ENCODE measurements around the gene FRMD4B. TPM values are rescaled to one million over a fixed set of nuclear protein-coding genes. Genes with fewer than 3 reads are reported as not detected.
"Not testable (repeated sequence)": the region's sequence is repeated elsewhere in the genome, so short reads cannot be mapped to it uniquely, and the experiment has no call there.

Gene FRMD4B
- total RNA-seq, 1 donor from 2014 or later = 78.0 TPM

DNA sequence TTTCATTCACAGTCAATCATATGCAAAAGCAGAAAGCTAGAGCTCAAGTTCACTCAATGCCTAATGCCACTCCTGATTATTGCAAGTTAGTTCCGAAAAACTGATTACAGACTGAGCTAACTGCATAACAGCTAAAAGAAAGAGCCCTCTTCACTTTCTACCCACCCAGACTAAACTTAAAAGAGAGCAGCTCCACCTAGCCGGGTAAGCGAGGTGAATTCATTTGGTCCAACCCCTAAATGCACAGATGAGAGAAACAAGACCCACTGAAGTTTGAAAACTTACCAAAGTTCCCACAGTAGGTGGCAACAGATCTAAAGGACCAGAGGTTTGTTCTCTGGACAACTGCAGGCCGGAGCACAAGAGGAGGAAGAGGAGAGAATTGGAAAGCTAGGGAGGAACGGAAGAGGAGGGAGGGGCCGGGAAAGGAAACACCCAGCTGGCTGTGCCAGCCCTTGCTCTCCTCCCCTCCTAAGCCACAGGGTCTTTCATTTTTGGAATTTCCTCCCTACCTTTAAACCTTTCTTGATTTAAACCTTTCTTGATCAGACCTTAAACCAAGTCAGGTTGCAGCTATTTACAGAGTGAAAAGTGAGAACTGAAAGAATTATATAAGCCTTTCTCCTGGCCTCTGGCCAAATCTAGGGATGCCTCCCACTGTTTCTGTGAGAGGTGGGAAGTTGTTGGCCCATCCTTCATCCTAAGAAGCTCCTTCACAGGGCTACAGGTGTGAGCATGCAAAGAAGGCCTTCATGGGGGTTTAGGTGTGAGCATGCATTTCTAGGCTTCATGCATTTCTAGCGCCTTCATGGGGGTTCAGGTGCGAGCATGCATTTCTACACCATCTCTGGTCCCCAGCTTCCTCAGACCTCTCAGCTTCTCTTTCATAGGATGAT lies 148.8 kb downstream of the FRMD4B start:
- intact Hi-C loops (cut with micrococcal nuclease) = loop anchor here (5.0 kb wide), 1 partner anchor 45 kb away; no protein-coding TSS in a partner anchor
- Mint-ChIP-seq H3K27ac (peak overlapping the region; percentile 9), H3K4me1 (ENCODE audit: low read depth) (peaks cover 18% of the 10 kb centered on the region), H3K4me3 (ENCODE audit: low read depth) (peak overlapping the region; percentile 71), H3K27me3 (ENCODE audit: low read depth) (no peaks in the 10 kb centered on the region), H3K9me3 (no peaks in the 10 kb centered on the region), H3K36me3 (ENCODE audit: low read depth) (no peaks in the 10 kb centered on the region)
- DNase-seq (ENCODE audit: low spot score) = no peak

DNA sequence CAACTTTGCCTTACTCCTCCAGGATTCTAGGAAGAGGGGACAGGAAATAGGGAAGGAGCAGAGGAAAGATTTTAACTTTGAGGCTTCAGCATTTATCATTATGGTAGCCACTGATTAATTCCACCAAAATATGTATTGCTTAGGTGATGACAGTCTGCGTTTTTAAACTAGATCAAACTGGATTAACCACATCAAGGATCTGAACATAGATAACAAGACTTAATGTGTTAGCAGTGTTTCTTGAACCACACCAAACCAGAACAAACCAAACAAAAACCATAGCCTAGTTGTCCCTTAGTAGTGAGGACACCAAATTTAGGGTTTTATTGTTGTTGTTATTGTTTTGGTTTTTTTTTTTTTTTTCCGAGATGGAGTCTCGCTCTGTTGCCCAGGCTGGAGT lies 150.0 kb downstream of the FRMD4B start:
- peaks cover 17% of the 10 kb centered on the region for H3K4me1 Mint-ChIP-seq (ENCODE audit: low read depth)
- no peaks in the 10 kb centered on the region for H3K27me3 Mint-ChIP-seq (ENCODE audit: low read depth)
- intact Hi-C loops (cut with micrococcal nuclease) = loop anchor here (5.0 kb wide), 1 partner anchor 46 kb away; no protein-coding TSS in a partner anchor
- H3K36me3 Mint-ChIP-seq (ENCODE audit: low read depth) = no peaks in the 10 kb centered on the region
- peak overlapping the region; percentile 26 for H3K4me3 Mint-ChIP-seq (ENCODE audit: low read depth)
- DNase-seq (ENCODE audit: low spot score) = no peak
- peak overlapping the region; percentile 61 for H3K27ac Mint-ChIP-seq
- no peaks in the 10 kb centered on the region for H3K9me3 Mint-ChIP-seq

DNA sequence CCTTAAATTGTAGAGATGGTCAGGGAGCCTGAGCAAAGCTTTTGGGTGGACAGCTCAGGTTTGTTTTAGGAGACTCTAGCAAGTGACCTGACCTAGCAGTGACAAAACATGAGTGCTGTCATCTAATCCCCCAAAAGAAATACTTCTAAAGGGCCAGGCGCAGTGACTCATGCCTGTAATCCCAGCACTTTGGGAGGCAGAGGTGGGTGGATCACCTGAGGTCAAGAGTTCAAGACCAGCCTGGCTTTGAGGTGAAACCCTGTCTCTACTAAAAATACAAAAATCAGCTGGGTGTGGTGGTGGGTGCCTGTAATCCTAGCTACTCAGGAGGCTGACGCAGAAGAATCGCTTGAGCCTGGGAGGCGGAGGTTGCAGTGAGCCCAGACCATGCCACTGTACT lies 150.7 kb downstream of the FRMD4B start:
- not testable (repeated sequence) for H3K27ac Mint-ChIP-seq; H3K36me3 Mint-ChIP-seq (ENCODE audit: low read depth); H3K4me3 Mint-ChIP-seq (ENCODE audit: low read depth); H3K9me3 Mint-ChIP-seq; H3K27me3 Mint-ChIP-seq (ENCODE audit: low read depth); DNase-seq (ENCODE audit: low spot score)
- intact Hi-C loops (cut with micrococcal nuclease) = loop anchor here (5.0 kb wide), 1 partner anchor 47 kb away; no protein-coding TSS in a partner anchor
- H3K4me1 Mint-ChIP-seq (ENCODE audit: low read depth) = peaks cover 14% of the 10 kb centered on the region

DNA sequence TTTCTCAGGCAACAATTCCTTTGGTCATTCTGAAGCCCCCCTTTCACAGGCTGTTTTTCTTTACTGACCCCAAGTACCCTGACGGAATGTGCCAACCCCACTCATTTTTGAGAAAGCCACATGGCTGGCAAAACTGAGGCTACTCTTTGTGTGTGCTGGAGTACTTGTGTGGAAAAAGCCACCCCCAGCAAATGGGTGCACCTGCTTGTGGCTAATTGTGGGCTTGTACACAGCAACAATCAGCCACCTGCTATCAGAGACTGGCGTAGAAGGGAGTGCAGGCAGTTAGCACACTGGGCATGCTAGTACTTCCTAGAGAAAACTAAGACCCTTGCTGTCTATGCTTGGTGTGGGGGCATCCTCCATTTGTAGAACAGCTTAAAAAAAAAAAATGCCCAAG lies 153.4 kb downstream of the FRMD4B start:
- Mint-ChIP-seq H3K27me3 (ENCODE audit: low read depth) (no peaks in the 10 kb centered on the region), H3K4me1 (ENCODE audit: low read depth) (peaks cover 14% of the 10 kb centered on the region), H3K36me3 (ENCODE audit: low read depth) (no peaks in the 10 kb centered on the region), H3K9me3 (no peaks in the 10 kb centered on the region), H3K27ac (no peak overlapping the region), H3K4me3 (ENCODE audit: low read depth) (no peak overlapping the region)
- DNase-seq (ENCODE audit: low spot score) = no peak
- intact Hi-C loops (cut with micrococcal nuclease) = no loop called here

DNA sequence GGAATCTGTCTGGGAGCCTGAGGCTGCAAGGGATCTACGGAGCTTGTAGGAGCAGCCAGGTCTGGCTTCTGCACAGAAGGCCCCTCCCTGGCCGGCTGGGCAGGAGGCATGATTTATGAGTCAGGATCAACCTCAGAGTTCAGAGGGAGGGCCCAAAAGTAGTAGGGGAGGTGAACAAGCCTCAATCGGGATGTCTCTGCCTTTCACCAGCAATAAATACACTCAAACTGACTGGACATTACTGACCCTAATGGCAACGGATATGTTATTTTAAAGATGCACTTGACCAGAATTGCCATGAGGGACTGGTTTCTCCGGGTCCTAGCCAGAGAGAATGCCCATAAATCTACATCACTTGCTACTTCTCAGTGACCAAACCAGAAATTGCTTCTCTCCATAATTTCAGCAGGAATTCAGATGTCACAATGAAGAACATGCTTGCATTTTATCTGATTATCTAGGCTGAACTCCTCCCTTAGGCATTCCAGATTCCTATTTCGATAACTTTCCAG lies 153.9 kb downstream of the FRMD4B start:
- no peak overlapping the region for H3K27ac Mint-ChIP-seq
- peaks cover 14% of the 10 kb centered on the region for H3K4me1 Mint-ChIP-seq (ENCODE audit: low read depth)
- H3K36me3 Mint-ChIP-seq (ENCODE audit: low read depth) = no peaks in the 10 kb centered on the region
- H3K27me3 Mint-ChIP-seq (ENCODE audit: low read depth) = no peaks in the 10 kb centered on the region
- intact Hi-C loops (cut with micrococcal nuclease) = no loop called here
- H3K9me3 Mint-ChIP-seq = no peaks in the 10 kb centered on the region
- no peak overlapping the region for H3K4me3 Mint-ChIP-seq (ENCODE audit: low read depth)
- DNase-seq (ENCODE audit: low spot score) = no peak

DNA sequence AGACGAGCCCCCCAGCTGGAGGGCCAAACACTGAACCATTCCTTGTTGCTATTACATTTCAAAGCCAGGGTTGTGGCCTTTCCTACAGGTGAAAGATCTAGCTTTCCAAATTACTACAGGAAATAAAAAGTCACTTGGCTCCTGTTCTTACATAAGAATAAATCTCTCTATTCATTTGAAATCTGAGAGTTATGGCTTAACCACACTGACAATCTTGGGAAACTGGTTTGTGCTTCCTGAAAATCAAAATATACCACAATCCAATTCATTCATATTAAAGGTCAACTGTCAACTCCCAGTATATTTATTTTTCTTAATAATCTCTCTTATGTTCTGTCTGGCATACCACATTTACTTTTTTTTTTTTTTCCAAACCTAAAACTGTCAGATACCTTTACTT lies 159.8 kb downstream of the FRMD4B start:
- H3K27me3 Mint-ChIP-seq (ENCODE audit: low read depth) = no peaks in the 10 kb centered on the region
- no peak for DNase-seq (ENCODE audit: low spot score)
- H3K27ac Mint-ChIP-seq = no peak overlapping the region
- intact Hi-C loops (cut with micrococcal nuclease) = no loop called here
- H3K9me3 Mint-ChIP-seq = no peaks in the 10 kb centered on the region
- H3K36me3 Mint-ChIP-seq (ENCODE audit: low read depth) = peaks cover 11% of the 10 kb centered on the region
- H3K4me1 Mint-ChIP-seq (ENCODE audit: low read depth) = peaks cover 6% of the 10 kb centered on the region
- H3K4me3 Mint-ChIP-seq (ENCODE audit: low read depth) = no peak overlapping the region

DNA sequence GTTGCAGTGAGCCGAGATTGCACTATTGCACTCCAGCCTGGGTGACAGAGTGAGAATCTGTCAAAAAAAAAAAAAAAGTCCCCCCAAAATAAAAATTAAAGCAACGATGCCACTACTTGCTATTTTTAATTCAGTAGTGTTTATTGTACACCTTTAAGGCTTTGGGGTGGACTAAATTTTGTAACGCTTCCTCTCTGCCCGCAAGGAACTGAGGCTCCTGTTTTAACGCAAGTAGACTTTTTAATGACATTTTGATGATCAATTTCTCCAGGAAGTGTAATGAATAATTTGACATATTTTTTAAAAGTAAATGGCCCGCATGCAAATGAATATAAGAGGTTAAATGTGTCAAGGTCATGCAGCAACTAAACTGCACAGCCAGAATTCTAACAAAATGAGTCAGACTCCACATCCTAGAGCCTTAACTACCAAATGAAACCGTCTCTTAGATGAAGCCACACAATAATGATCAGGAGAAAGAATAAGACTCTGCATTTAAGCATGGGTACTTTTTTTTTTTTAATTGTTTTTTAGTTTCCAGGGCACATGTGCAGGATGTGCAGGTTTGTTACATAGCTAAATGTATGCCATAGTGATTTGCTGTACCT lies 166.7 kb downstream of the FRMD4B start:
- Mint-ChIP-seq H3K27ac (peak overlapping the region; percentile 42), H3K4me3 (ENCODE audit: low read depth) (no peak overlapping the region), H3K4me1 (ENCODE audit: low read depth) (peaks cover 14% of the 10 kb centered on the region), H3K27me3 (ENCODE audit: low read depth) (no peaks in the 10 kb centered on the region), H3K36me3 (ENCODE audit: low read depth) (peaks cover 45% of the 10 kb centered on the region), H3K9me3 (peaks cover 11% of the 10 kb centered on the region)
- intact Hi-C loops (cut with micrococcal nuclease) = loop anchor here (2.0 kb wide), 1 partner anchor 14 kb away; no protein-coding TSS in a partner anchor
- no peak for DNase-seq (ENCODE audit: low spot score)

DNA sequence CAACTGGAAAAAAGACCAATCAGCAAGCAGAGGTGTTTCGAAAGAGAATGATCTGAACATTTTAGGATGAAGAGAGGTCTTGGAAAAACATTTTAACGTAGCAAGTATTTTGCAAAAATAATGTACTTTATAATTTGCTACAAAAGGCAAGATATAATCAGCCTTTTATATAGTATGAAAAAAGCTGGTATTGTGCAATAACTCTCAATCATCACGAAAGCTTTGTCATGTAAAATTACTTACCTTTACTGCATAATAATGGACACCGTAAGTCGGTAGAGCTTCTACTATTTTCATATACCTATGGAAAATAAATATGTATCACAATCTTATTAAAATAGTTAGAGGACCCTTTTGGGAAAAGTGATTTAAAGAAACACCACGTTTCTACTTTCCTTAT lies 167.8 kb downstream of the FRMD4B start:
- Mint-ChIP-seq H3K27me3 (ENCODE audit: low read depth) (no peaks in the 10 kb centered on the region), H3K4me3 (ENCODE audit: low read depth) (no peak overlapping the region), H3K9me3 (peaks cover 11% of the 10 kb centered on the region), H3K27ac (no peak overlapping the region), H3K4me1 (ENCODE audit: low read depth) (peaks cover 22% of the 10 kb centered on the region), H3K36me3 (ENCODE audit: low read depth) (peaks cover 49% of the 10 kb centered on the region)
- no peak for DNase-seq (ENCODE audit: low spot score)
- intact Hi-C loops (cut with micrococcal nuclease) = loop anchor here (2.0 kb wide), 1 partner anchor 13 kb away; no protein-coding TSS in a partner anchor

DNA sequence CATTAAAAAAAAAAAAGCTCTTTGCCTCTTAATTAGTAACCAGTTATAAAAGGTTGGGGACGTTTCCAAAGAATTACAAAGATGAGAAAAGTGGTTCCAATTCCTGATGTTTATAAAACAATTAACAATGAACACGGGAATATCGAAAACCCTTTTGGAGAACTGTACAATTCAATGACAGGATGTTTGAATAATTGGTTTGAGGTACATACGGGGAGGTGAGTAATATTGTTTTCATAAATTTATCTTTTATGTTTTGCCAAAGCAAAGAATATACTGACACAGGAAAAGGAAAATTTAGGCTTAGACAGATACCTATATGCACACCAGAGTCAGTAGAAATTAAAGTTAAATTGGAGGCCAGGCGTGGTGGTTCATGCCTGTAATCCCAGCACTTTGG lies 168.9 kb downstream of the FRMD4B start:
- intact Hi-C loops (cut with micrococcal nuclease) = no loop called here
- Mint-ChIP-seq H3K36me3 (ENCODE audit: low read depth) (peaks cover 49% of the 10 kb centered on the region), H3K9me3 (peaks cover 11% of the 10 kb centered on the region), H3K27me3 (ENCODE audit: low read depth) (no peaks in the 10 kb centered on the region), H3K4me1 (ENCODE audit: low read depth) (peaks cover 30% of the 10 kb centered on the region), H3K4me3 (ENCODE audit: low read depth) (no peak overlapping the region), H3K27ac (no peak overlapping the region)
- no peak for DNase-seq (ENCODE audit: low spot score)

DNA sequence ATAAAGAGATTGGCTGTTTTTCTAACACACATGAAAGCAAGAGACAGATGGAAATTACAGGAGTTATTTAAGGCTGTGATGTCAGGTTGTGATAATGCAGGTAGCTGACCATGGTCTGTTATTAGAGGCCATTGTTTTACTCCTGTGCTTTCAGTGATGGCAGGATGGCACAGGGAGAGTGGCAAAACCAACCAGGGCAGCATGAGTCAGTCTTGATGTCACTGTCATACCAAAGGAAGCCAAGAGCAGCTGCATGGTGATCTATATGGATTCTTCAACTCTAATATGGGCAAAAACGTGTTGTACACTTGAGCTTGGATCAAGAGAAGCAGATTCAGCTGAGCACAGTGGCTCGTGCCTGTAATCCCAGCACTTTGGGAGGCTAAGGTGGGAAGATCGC lies 171.6 kb downstream of the FRMD4B start:
- H3K4me3 Mint-ChIP-seq (ENCODE audit: low read depth) = no peak overlapping the region
- intact Hi-C loops (cut with micrococcal nuclease) = loop anchor here (5.0 kb wide), 1 partner anchor 33 kb away; no protein-coding TSS in a partner anchor
- no peak for DNase-seq (ENCODE audit: low spot score)

DNA sequence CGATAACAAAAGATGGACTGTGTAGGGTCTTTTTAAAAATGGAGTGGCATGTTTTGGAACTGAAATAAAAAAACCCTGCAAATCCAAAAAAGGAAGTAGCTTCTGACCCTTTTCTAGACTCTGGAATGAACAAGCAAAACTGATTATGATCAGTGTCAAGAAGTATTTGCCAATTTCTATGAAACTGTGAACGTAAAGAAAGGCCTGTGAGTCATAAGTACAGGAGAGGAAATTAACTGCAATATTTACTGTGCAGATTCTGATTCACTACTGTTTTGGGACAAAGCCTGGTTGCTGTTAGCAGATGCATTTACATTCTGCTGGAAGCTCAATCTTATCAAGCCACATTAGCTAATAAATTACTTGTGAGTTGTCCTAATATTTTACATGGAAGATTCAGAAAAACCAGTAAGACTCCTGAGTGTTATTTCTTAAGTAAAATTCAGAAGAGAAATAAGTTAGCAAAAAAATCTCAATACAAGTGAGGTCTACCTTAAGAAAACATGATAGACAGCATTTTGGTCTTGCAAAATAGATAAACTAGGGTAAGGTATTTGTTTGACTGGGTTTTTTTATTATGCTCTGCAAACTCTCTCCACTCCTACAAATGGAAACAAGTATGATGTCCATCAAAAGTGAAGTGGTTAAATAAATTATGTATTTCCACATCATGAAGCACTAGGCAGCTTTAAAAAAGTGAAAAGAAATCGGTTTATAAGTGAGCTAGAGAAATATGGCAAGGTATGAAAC lies 173.3 kb downstream of the FRMD4B start:
- peaks cover under 1% of the 10 kb centered on the region for H3K9me3 Mint-ChIP-seq
- peaks cover 49% of the 10 kb centered on the region for H3K4me1 Mint-ChIP-seq (ENCODE audit: low read depth)
- peak overlapping the region; percentile 89 for H3K27ac Mint-ChIP-seq
- no peak for DNase-seq (ENCODE audit: low spot score)
- no peaks in the 10 kb centered on the region for H3K27me3 Mint-ChIP-seq (ENCODE audit: low read depth)
- intact Hi-C loops (cut with micrococcal nuclease) = loop anchor here (1.0 to 5.0 kb wide), 5 partner anchors 8 to 93 kb away; no protein-coding TSS in a partner anchor
- peak overlapping the region; percentile 26 for H3K4me3 Mint-ChIP-seq (ENCODE audit: low read depth)
- peaks cover 41% of the 10 kb centered on the region for H3K36me3 Mint-ChIP-seq (ENCODE audit: low read depth)

More for the DNA sequence above, 171.6 kb downstream of the FRMD4B start:
- peaks cover 47% of the 10 kb centered on the region for H3K36me3 Mint-ChIP-seq (ENCODE audit: low read depth)
- H3K9me3 Mint-ChIP-seq = peaks cover 9% of the 10 kb centered on the region
- peaks cover 43% of the 10 kb centered on the region for H3K4me1 Mint-ChIP-seq (ENCODE audit: low read depth)
- no peaks in the 10 kb centered on the region for H3K27me3 Mint-ChIP-seq (ENCODE audit: low read depth)
- H3K27ac Mint-ChIP-seq = peak overlapping the region; percentile 34

DNA sequence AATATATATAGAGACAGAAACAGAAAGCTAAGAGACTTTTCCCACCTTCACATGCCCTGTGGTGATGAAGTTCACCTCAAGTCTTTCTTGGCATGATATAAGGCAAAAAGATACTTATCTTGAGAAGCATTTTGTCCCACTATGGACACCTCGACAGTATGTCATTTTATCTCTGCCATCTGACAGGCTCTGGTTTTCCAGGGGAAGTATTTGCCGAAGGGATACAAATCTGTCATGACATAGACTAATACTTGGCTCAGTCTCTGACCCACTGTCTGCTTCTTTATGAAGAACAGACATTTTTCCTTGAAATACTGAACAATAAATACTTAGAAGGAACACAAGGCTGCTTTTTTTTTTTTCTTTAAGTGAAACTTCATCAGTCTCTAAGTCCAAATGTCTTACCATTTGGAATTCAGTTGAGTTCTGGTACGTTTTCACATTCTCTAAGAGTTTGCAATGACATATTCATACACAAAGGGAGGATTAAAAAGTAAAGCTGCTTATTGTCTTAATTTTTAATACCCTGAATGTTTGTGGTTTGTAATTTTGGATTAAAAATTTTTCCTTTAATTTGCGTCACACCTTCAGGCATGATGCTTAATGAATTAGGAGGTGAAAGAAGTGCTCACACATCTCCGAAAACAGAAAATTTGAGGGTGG lies 175.7 kb downstream of the FRMD4B start:
- DNase-seq (ENCODE audit: low spot score) = no peak
- no peaks in the 10 kb centered on the region for H3K27me3 Mint-ChIP-seq (ENCODE audit: low read depth)
- intact Hi-C loops (cut with micrococcal nuclease) = loop anchor here (5.0 kb wide), 1 partner anchor 37 kb away; no protein-coding TSS in a partner anchor
- no peak overlapping the region for H3K4me3 Mint-ChIP-seq (ENCODE audit: low read depth)
- peaks cover 35% of the 10 kb centered on the region for H3K36me3 Mint-ChIP-seq (ENCODE audit: low read depth)
- peaks cover 68% of the 10 kb centered on the region for H3K4me1 Mint-ChIP-seq (ENCODE audit: low read depth)
- peak overlapping the region; percentile 14 for H3K27ac Mint-ChIP-seq
- H3K9me3 Mint-ChIP-seq = no peaks in the 10 kb centered on the region
